Tibial nerve (tissue), 4 donors: ENCODE measurements around the gene CHD6. TPM values are rescaled to one million over a fixed set of nuclear protein-coding genes. Genes with fewer than 3 reads are reported as not detected.

Experiments
- DNase-seq, 2 donors: peaks; one replicate each; pipeline ENCODE4 v3.0.0-alpha.2; 2019; ENCODE audit warnings: low spot score in 2 of 2
- H3K27ac ChIP-seq, 4 donors: fragments of 200-600 bp; sonication (generic) in 3 of 4; one replicate each; pipeline ENCODE4 v1.5.1; 2017 to 2019; ENCODE audit warnings: mild to moderate bottlenecking in 1 of 4
- H3K27me3 ChIP-seq, 2 donors: fragments of 200-600 bp; sonication (generic) in 1 of 2; one replicate each; pipeline versions ENCODE4 v1.5.1 to v1.6.0; 2017 to 2019
- H3K36me3 ChIP-seq, 3 donors: fragments of 200-600 bp; sonication (generic); one replicate each; pipeline ENCODE4 v1.5.1; 2018 to 2019
- H3K4me1 ChIP-seq, 4 donors: fragments of 200-600 bp; sonication (generic) in 3 of 4; one replicate each; pipeline ENCODE4 v1.5.1; 2017 to 2019
- H3K4me3 ChIP-seq, 4 donors: fragments of 200-600 bp; sonication (generic) in 3 of 4; one replicate each; pipeline ENCODE4 v1.5.1; 2017 to 2019; ENCODE audit warnings: mild to moderate bottlenecking in 1 of 4, moderate library complexity in 1 of 4
- H3K9me3 ChIP-seq, 4 donors: fragments of 200-600 bp; sonication (generic) in 3 of 4; one replicate each; pipeline ENCODE4 v1.5.1; 2017 to 2019
- CTCF ChIP-seq, 5 experiments: fragments of 200-600 bp in 3 of 5; fragments of 450-650 bp in 2 of 5; sonication (generic) in 3 of 5; IDR thresholded peaks; one replicate each; pipeline ENCODE4 v1.5.1; 2016 to 2019; ENCODE audit warnings: antibody characterized with exemption in 5 of 5, mild to moderate bottlenecking in 3 of 5, moderate library complexity in 2 of 5
- EP300 ChIP-seq, 2 donors: sonication (generic); formaldehyde crosslinking; IDR thresholded peaks; one replicate each; pipeline ENCODE4 v1.6.1; 2017; ENCODE audit warnings: antibody characterized with exemption in 2 of 2, mild to moderate bottlenecking in 1 of 2
- POLR2A ChIP-seq, 2 donors: fragments of 450-650 bp; IDR thresholded peaks; one replicate each; pipeline ENCODE4 v1.6.1; 2017; ENCODE audit warnings: antibody characterized with exemption in 2 of 2, mild to moderate bottlenecking in 2 of 2, moderate library complexity in 2 of 2
- WGBS, 2 donors: methylation state at CpG; one replicate each; pipeline ENCODE4 v1.1.5; 2018; 5-methylcytosine and 5-hydroxymethylcytosine counted together
- total RNA-seq, 4 donors: library from RNA; depleted of rRNA; stranded (reverse); fragments of >200 nt; gene quantifications; one replicate each; pipeline ENCODE4 v1.1.0, GENCODE V29; 2016

The CHD6 gene
- total RNA-seq, 4 donors from 2014 or later = 52.0 to 58.2 (median 54.9) TPM

GRCh38 chr20:41654292-41654691 is 36.1 kb upstream of the CHD6 start:
- Histone ChIP-seq H3K36me3 (no peaks in the 10 kb centered on the region), H3K9me3 (no peaks in the 10 kb centered on the region), H3K4me3 (no peak overlapping the region), H3K27me3 (no peaks in the 10 kb centered on the region), H3K27ac (no peak overlapping the region), H3K4me1 (no peaks in the 10 kb centered on the region)
- no peak for DNase-seq
- TF ChIP-seq POLR2A (IDR thresholded peaks at IDR 0.05) = no peak
- TF ChIP-seq CTCF (IDR thresholded peaks at IDR 0.05) = no peak
- TF ChIP-seq EP300 (IDR thresholded peaks at IDR 0.05) = no peak
- whole genome bisulfite sequencing, 2 donors = 60 to 78% methylated on average over 3 of the region's 3 CpGs

GRCh38 chr20:41650231-41650948 is 32.2 kb upstream of the CHD6 start:
- Histone ChIP-seq H3K27me3 (no peaks in the 10 kb centered on the region), H3K27ac (no peak overlapping the region), H3K4me1 (no peaks in the 10 kb centered on the region), H3K4me3 (no peak overlapping the region), H3K9me3 (no peaks in the 10 kb centered on the region), H3K36me3 (no peaks in the 10 kb centered on the region)
- DNase-seq = no peak
- no peak for TF ChIP-seq CTCF (IDR thresholded peaks at IDR 0.05)
- TF ChIP-seq POLR2A (IDR thresholded peaks at IDR 0.05) = no peak
- TF ChIP-seq EP300 (IDR thresholded peaks at IDR 0.05) = no peak
- WGBS, 2 donors = 29 to 38% methylated on average over 1 of the region's 1 CpG

- H3K9me3 ChIP-seq = no peaks in the 10 kb centered on the region
- H3K27ac ChIP-seq = no peak overlapping the region
- H3K4me1 ChIP-seq = no peaks in the 10 kb centered on the region
- no peaks in the 10 kb centered on the region for H3K27me3 ChIP-seq
- WGBS, 2 donors = 72 to 73% methylated on average over 3 of the region's 3 CpGs
- TF ChIP-seq EP300 (IDR thresholded peaks at IDR 0.05) = no peak
- TF ChIP-seq CTCF (IDR thresholded peaks at IDR 0.05) = no peak
- no peak for TF ChIP-seq POLR2A (IDR thresholded peaks at IDR 0.05)
- DNase-seq = no peak
- H3K4me3 ChIP-seq = no peak overlapping the region
- H3K36me3 ChIP-seq = no peaks in the 10 kb centered on the region
Observed at GRCh38 chr20:41649489-41649888, 31.3 kb upstream of the CHD6 start.

- Histone ChIP-seq H3K27me3 (no peaks in the 10 kb centered on the region), H3K36me3 (no peaks in the 10 kb centered on the region), H3K27ac (no peak overlapping the region), H3K9me3 (no peaks in the 10 kb centered on the region), H3K4me3 (no peak overlapping the region), H3K4me1 (no peaks in the 10 kb centered on the region)
- DNase-seq = no peak
- no peak for TF ChIP-seq EP300 (IDR thresholded peaks at IDR 0.05)
- TF ChIP-seq CTCF (IDR thresholded peaks at IDR 0.05) = no peak
- 70 to 79% methylated on average over 3 of the region's 3 CpGs for WGBS, 2 donors
Observed at GRCh38 chr20:41645372-41645771, 27.2 kb upstream of the CHD6 start.

GRCh38 chr20:41643504-41643938 is 25.3 kb upstream of the CHD6 start:
- no peaks in the 10 kb centered on the region for H3K9me3 ChIP-seq
- H3K4me1 ChIP-seq = no peaks in the 10 kb centered on the region
- TF ChIP-seq CTCF (IDR thresholded peaks at IDR 0.05) = no peak
- no peak for TF ChIP-seq EP300 (IDR thresholded peaks at IDR 0.05)
- TF ChIP-seq POLR2A (IDR thresholded peaks at IDR 0.05) = no peak
- DNase-seq = no peak
- H3K27ac ChIP-seq = no peak overlapping the region
- no peaks in the 10 kb centered on the region for H3K27me3 ChIP-seq
- no peaks in the 10 kb centered on the region for H3K36me3 ChIP-seq
- 6 to 7% methylated on average over 3 of the region's 3 CpGs for WGBS, 2 donors
- no peak overlapping the region for H3K4me3 ChIP-seq
